Measurements from ENCODE around the gene RXRA. TPM values are rescaled to one million over a fixed set of nuclear protein-coding genes. Genes with fewer than 3 reads are reported as not detected.

RXRA gene
- total RNA-seq, 1 donor from 2014 or later, result 20.5 TPM

GRCh38 chr9:134468358-134468757 is 142.1 kb downstream of the RXRA start:
- Mint-ChIP-seq H3K9me3 (ENCODE audit: unreplicated experiment) (no peaks in the 10 kb centered on the region), H3K27ac (ENCODE audit: unreplicated experiment) (no peak overlapping the region), H3K36me3 (ENCODE audit: unreplicated experiment) (no peaks in the 10 kb centered on the region), H3K27me3 (ENCODE audit: unreplicated experiment) (no peaks in the 10 kb centered on the region), H3K4me3 (ENCODE audit: unreplicated experiment) (no peak overlapping the region), H3K4me1 (ENCODE audit: low read depth, unreplicated experiment) (peaks cover 1% of the 10 kb centered on the region)
- no peak for TF ChIP-seq CTCF (IDR thresholded peaks at IDR 0.05; ENCODE audit: partially characterized antibody, unreplicated experiment)
- no peak for DNase-seq

GRCh38 chr9:134469041-134469875 is 143.0 kb downstream of the RXRA start:
- Mint-ChIP-seq H3K9me3 (ENCODE audit: unreplicated experiment) (no peaks in the 10 kb centered on the region), H3K36me3 (ENCODE audit: unreplicated experiment) (no peaks in the 10 kb centered on the region), H3K4me3 (ENCODE audit: unreplicated experiment) (no peak overlapping the region), H3K27me3 (ENCODE audit: unreplicated experiment) (no peaks in the 10 kb centered on the region), H3K4me1 (ENCODE audit: low read depth, unreplicated experiment) (peaks cover 1% of the 10 kb centered on the region), H3K27ac (ENCODE audit: unreplicated experiment) (no peak overlapping the region)
- no peak for DNase-seq
- no peak for TF ChIP-seq CTCF (IDR thresholded peaks at IDR 0.05; ENCODE audit: partially characterized antibody, unreplicated experiment)

- no peak for TF ChIP-seq CTCF (IDR thresholded peaks at IDR 0.05; ENCODE audit: partially characterized antibody, unreplicated experiment)
- Mint-ChIP-seq H3K4me3 (ENCODE audit: unreplicated experiment) (no peak overlapping the region), H3K4me1 (ENCODE audit: low read depth, unreplicated experiment) (no peaks in the 10 kb centered on the region), H3K27ac (ENCODE audit: unreplicated experiment) (no peak overlapping the region), H3K9me3 (ENCODE audit: unreplicated experiment) (peaks cover 2% of the 10 kb centered on the region), H3K36me3 (ENCODE audit: unreplicated experiment) (no peaks in the 10 kb centered on the region), H3K27me3 (ENCODE audit: unreplicated experiment) (peaks cover 4% of the 10 kb centered on the region)
- no peak for DNase-seq
Measured at GRCh38 chr9:134472256-134472655, 146.0 kb downstream of the RXRA start.

- H3K4me3 Mint-ChIP-seq (ENCODE audit: unreplicated experiment), result no peak overlapping the region
- peaks cover 4% of the 10 kb centered on the region for H3K27me3 Mint-ChIP-seq (ENCODE audit: unreplicated experiment)
- no peak for TF ChIP-seq CTCF (IDR thresholded peaks at IDR 0.05; ENCODE audit: partially characterized antibody, unreplicated experiment)
- no peak overlapping the region for H3K27ac Mint-ChIP-seq (ENCODE audit: unreplicated experiment)
- no peaks in the 10 kb centered on the region for H3K36me3 Mint-ChIP-seq (ENCODE audit: unreplicated experiment)
- no peaks in the 10 kb centered on the region for H3K4me1 Mint-ChIP-seq (ENCODE audit: low read depth, unreplicated experiment)
- no peak for DNase-seq
- H3K9me3 Mint-ChIP-seq (ENCODE audit: unreplicated experiment), result peaks cover 2% of the 10 kb centered on the region
Measured at GRCh38 chr9:134473141-134474054, 147.1 kb downstream of the RXRA start.

GRCh38 chr9:134474055-134474370 is 147.8 kb downstream of the RXRA start:
- H3K27me3 Mint-ChIP-seq (ENCODE audit: unreplicated experiment), result peaks cover 4% of the 10 kb centered on the region
- no peak overlapping the region for H3K27ac Mint-ChIP-seq (ENCODE audit: unreplicated experiment)
- no peak for TF ChIP-seq CTCF (IDR thresholded peaks at IDR 0.05; ENCODE audit: partially characterized antibody, unreplicated experiment)
- no peak overlapping the region for H3K4me3 Mint-ChIP-seq (ENCODE audit: unreplicated experiment)
- no peaks in the 10 kb centered on the region for H3K4me1 Mint-ChIP-seq (ENCODE audit: low read depth, unreplicated experiment)
- peaks cover 2% of the 10 kb centered on the region for H3K9me3 Mint-ChIP-seq (ENCODE audit: unreplicated experiment)
- DNase-seq, result no peak
- no peaks in the 10 kb centered on the region for H3K36me3 Mint-ChIP-seq (ENCODE audit: unreplicated experiment)

Measured in glutamatergic neuron (in vitro differentiated cells).